ENCODE results near the gene EP400. TPM values are rescaled to one million over a fixed set of nuclear protein-coding genes. Genes with fewer than 3 reads are reported as not detected.

The EP400 gene
- total RNA-seq, 1 experiment from 2014 or later: 80.1 TPM

- Histone ChIP-seq H3K27me3 (replicated peaks; ENCODE audit: insufficient read depth, low read depth, low read length, poor library complexity) (no peaks in the 10 kb centered on the region), H3K36me3 (ENCODE audit: insufficient read depth, low read length, poor library complexity, severe bottlenecking) (peaks cover 20% of the 10 kb centered on the region), H3K9me3 (ENCODE audit: low read depth, low read length, poor library complexity, severe bottlenecking) (no peaks in the 10 kb centered on the region), H3K27ac (ENCODE audit: low read depth, low read length, poor library complexity, severe bottlenecking) (no peak overlapping the region), H3K4me3 (ENCODE audit: low read depth, low read length, poor library complexity, severe bottlenecking) (no peak overlapping the region), H3K4me1 (ENCODE audit: insufficient read depth, low read length, poor library complexity, severe bottlenecking) (no peaks in the 10 kb centered on the region)
- intact Hi-C loops (cut with micrococcal nuclease; ENCODE audit: unreplicated experiment): no loop called here
- BruUV-seq (replicated peaks): no TSS peak
- TF ChIP-seq CTCF (conservative IDR thresholded peaks at IDR 0.05; ENCODE audit: low read depth, low read length) (no peak), EZH2 (IDR thresholded peaks at IDR 0.05; ENCODE audit: borderline replicate concordance, low read depth, low read length, poor library complexity, severe bottlenecking) (no peak)
- ChIA-PET CTCF (no interaction called here), POLR2A (ENCODE audit: low non-redundant PET) (no interaction called here)
- DNase-seq (ENCODE audit: low spot score): no peak
Measured at GRCh38 chr12:131920157-131920508, 29.6 kb upstream of the EP400 start.

- ChIA-PET CTCF (no interaction called here), POLR2A (ENCODE audit: low non-redundant PET) (no interaction called here)
- Histone ChIP-seq H3K27me3 (replicated peaks; ENCODE audit: insufficient read depth, low read depth, low read length, poor library complexity) (no peaks in the 10 kb centered on the region), H3K9me3 (ENCODE audit: low read depth, low read length, poor library complexity, severe bottlenecking) (no peaks in the 10 kb centered on the region), H3K4me1 (ENCODE audit: insufficient read depth, low read length, poor library complexity, severe bottlenecking) (no peaks in the 10 kb centered on the region), H3K4me3 (ENCODE audit: low read depth, low read length, poor library complexity, severe bottlenecking) (no peak overlapping the region), H3K27ac (ENCODE audit: low read depth, low read length, poor library complexity, severe bottlenecking) (no peak overlapping the region), H3K36me3 (ENCODE audit: insufficient read depth, low read length, poor library complexity, severe bottlenecking) (peaks cover 11% of the 10 kb centered on the region)
- DNase-seq (ENCODE audit: low spot score): no peak
- no TSS peak for BruUV-seq (replicated peaks)
- intact Hi-C loops (cut with micrococcal nuclease; ENCODE audit: unreplicated experiment): no loop called here
- TF ChIP-seq CTCF (conservative IDR thresholded peaks at IDR 0.05; ENCODE audit: low read depth, low read length): no peak
- TF ChIP-seq EZH2 (IDR thresholded peaks at IDR 0.05; ENCODE audit: borderline replicate concordance, low read depth, low read length, poor library complexity, severe bottlenecking): no peak
Measured at GRCh38 chr12:131920902-131921840, 28.6 kb upstream of the EP400 start.

- TSS peak; percentile 48 for BruUV-seq (replicated peaks)
- intact Hi-C loops (cut with micrococcal nuclease; ENCODE audit: unreplicated experiment): no loop called here
- POLR2A ChIA-PET (ENCODE audit: low non-redundant PET): no interaction called here
Measured at GRCh38 chr12:131921866-131922769, 27.6 kb upstream of the EP400 start.

More at GRCh38 chr12:131921866-131922769, 27.6 kb upstream of the EP400 start:
- no peak for DNase-seq (ENCODE audit: low spot score)
- no peak overlapping the region for H3K27ac ChIP-seq (ENCODE audit: low read depth, low read length, poor library complexity, severe bottlenecking)
- CTCF ChIA-PET: no interaction called here
- H3K27me3 ChIP-seq (replicated peaks; ENCODE audit: insufficient read depth, low read depth, low read length, poor library complexity): no peaks in the 10 kb centered on the region
- no peak overlapping the region for H3K4me3 ChIP-seq (ENCODE audit: low read depth, low read length, poor library complexity, severe bottlenecking)
- H3K36me3 ChIP-seq (ENCODE audit: insufficient read depth, low read length, poor library complexity, severe bottlenecking): peaks cover 6% of the 10 kb centered on the region
- H3K9me3 ChIP-seq (ENCODE audit: low read depth, low read length, poor library complexity, severe bottlenecking): no peaks in the 10 kb centered on the region
- no peaks in the 10 kb centered on the region for H3K4me1 ChIP-seq (ENCODE audit: insufficient read depth, low read length, poor library complexity, severe bottlenecking)
- TF ChIP-seq EZH2 (IDR thresholded peaks at IDR 0.05; ENCODE audit: borderline replicate concordance, low read depth, low read length, poor library complexity, severe bottlenecking) (no peak), CTCF (conservative IDR thresholded peaks at IDR 0.05; ENCODE audit: low read depth, low read length) (no peak)
